ENCODE results near the gene HDC.
A peak's percentile ranks its signal among the peaks of the same experiment; 100 is the strongest.

The HDC gene

GRCh38 chr15:50275908-50276307, 10.4 kb upstream of the HDC start:
- H3K36me3 ChIP-seq (ENCODE audit: control insufficient read depth in 4 of 4, insufficient read depth in 4 of 4, low read length in 3 of 4): peaks cover 0 to 9% (median 5%) of the 10 kb centered on the region in 4 experiments
- H3K4me1 ChIP-seq (ENCODE audit: control extremely low read depth in 1 of 4, control insufficient read depth in 4 of 4, insufficient read depth in 4 of 4, low read length in 3 of 4): peaks cover 0 to 6% (median 0%) of the 10 kb centered on the region in 4 experiments
- H3K9me3 ChIP-seq (ENCODE audit: control extremely low read depth in 1 of 5, control insufficient read depth in 4 of 5, insufficient read depth in 2 of 5, low read depth in 1 of 5, low read length in 4 of 5): no peaks in the 10 kb centered on the region
- no CpG with 5 or more reads among the region's 3 CpGs for WGBS (ENCODE audit: insufficient coverage)
- CTCF ChIA-PET: no interaction called here
- no peaks in the 10 kb centered on the region for H3K27me3 ChIP-seq (replicated peaks in 2 of 5; ENCODE audit: control insufficient read depth in 4 of 5, insufficient read depth in 5 of 5, low read length in 4 of 5)
- H3K4me3 ChIP-seq (ENCODE audit: control insufficient read depth in 1 of 7, extremely low read depth in 1 of 7, insufficient read depth in 4 of 7, low read depth in 2 of 7, low read length in 6 of 7): no peak overlapping the region
- H3K27ac ChIP-seq (ENCODE audit: insufficient read depth in 1 of 2, low read depth in 1 of 2, low read length in 2 of 2, poor library complexity in 1 of 2, severe bottlenecking in 2 of 2): no peak overlapping the region
- POLR2A ChIA-PET: interaction anchor here (1.1 kb wide), 1 partner anchor 13 kb away, joined by 3 read pairs; no protein-coding TSS in a partner anchor
- no peak for DNase-seq

- H3K9me3 ChIP-seq (ENCODE audit: control extremely low read depth in 1 of 5, control insufficient read depth in 4 of 5, insufficient read depth in 2 of 5, low read depth in 1 of 5, low read length in 4 of 5): no peaks in the 10 kb centered on the region
- H3K36me3 ChIP-seq (ENCODE audit: control insufficient read depth in 4 of 4, insufficient read depth in 4 of 4, low read length in 3 of 4): peaks cover 0 to 9% (median 4%) of the 10 kb centered on the region in 4 experiments
- DNase-seq: no peak
- ChIA-PET CTCF (no interaction called here), POLR2A (no interaction called here)
- WGBS (ENCODE audit: insufficient coverage): no CpG with 5 or more reads among the region's 2 CpGs
- H3K4me1 ChIP-seq (ENCODE audit: control extremely low read depth in 1 of 4, control insufficient read depth in 4 of 4, insufficient read depth in 4 of 4, low read length in 3 of 4): peaks cover 0 to 6% (median 0%) of the 10 kb centered on the region in 4 experiments
- no peaks in the 10 kb centered on the region for H3K27me3 ChIP-seq (replicated peaks in 2 of 5; ENCODE audit: control insufficient read depth in 4 of 5, insufficient read depth in 5 of 5, low read length in 4 of 5)
- no peak overlapping the region for H3K4me3 ChIP-seq (ENCODE audit: control insufficient read depth in 1 of 7, extremely low read depth in 1 of 7, insufficient read depth in 4 of 7, low read depth in 2 of 7, low read length in 6 of 7)
- no peak overlapping the region for H3K27ac ChIP-seq (ENCODE audit: insufficient read depth in 1 of 2, low read depth in 1 of 2, low read length in 2 of 2, poor library complexity in 1 of 2, severe bottlenecking in 2 of 2)
Observed at GRCh38 chr15:50275091-50275490, 9.6 kb upstream of the HDC start.

- Histone ChIP-seq H3K36me3 (ENCODE audit: control insufficient read depth in 4 of 4, insufficient read depth in 4 of 4, low read length in 3 of 4) (no peaks in the 10 kb centered on the region), H3K4me1 (ENCODE audit: control extremely low read depth in 1 of 4, control insufficient read depth in 4 of 4, insufficient read depth in 4 of 4, low read length in 3 of 4) (peaks cover 4 to 9% (median 8%) of the 10 kb centered on the region in 4 experiments), H3K9me3 (ENCODE audit: control extremely low read depth in 1 of 5, control insufficient read depth in 4 of 5, insufficient read depth in 2 of 5, low read depth in 1 of 5, low read length in 4 of 5) (peaks cover 0 to 3% (median 0%) of the 10 kb centered on the region in 5 experiments), H3K27me3 (replicated peaks in 2 of 5; ENCODE audit: control insufficient read depth in 4 of 5, insufficient read depth in 5 of 5, low read length in 4 of 5) (no peaks in the 10 kb centered on the region), H3K4me3 (ENCODE audit: control insufficient read depth in 1 of 7, extremely low read depth in 1 of 7, insufficient read depth in 4 of 7, low read depth in 2 of 7, low read length in 6 of 7) (no peak overlapping the region), H3K27ac (ENCODE audit: insufficient read depth in 1 of 2, low read depth in 1 of 2, low read length in 2 of 2, poor library complexity in 1 of 2, severe bottlenecking in 2 of 2) (no peak overlapping the region)
- CTCF ChIA-PET: interaction anchor here (0.7 kb wide), 1 partner anchor 12 kb away, joined by 3 read pairs; no protein-coding TSS in a partner anchor
- POLR2A ChIA-PET: no interaction called here
- DNase-seq: no peak
- no CpG with 5 or more reads among the region's 2 CpGs for WGBS (ENCODE audit: insufficient coverage)
Observed at GRCh38 chr15:50267577-50267976, 2.1 kb upstream of the HDC start.

GRCh38 chr15:50262533-50262932, 3.0 kb downstream of the HDC start:
- 0% methylated on average over 2 of the region's 4 CpGs for WGBS (ENCODE audit: insufficient coverage)
- Histone ChIP-seq H3K27me3 (replicated peaks in 2 of 5; ENCODE audit: control insufficient read depth in 4 of 5, insufficient read depth in 5 of 5, low read length in 4 of 5) (no peaks in the 10 kb centered on the region), H3K27ac (ENCODE audit: insufficient read depth in 1 of 2, low read depth in 1 of 2, low read length in 2 of 2, poor library complexity in 1 of 2, severe bottlenecking in 2 of 2) (peak overlapping the region in 1 of 2 experiments; percentile 92), H3K4me1 (ENCODE audit: control extremely low read depth in 1 of 4, control insufficient read depth in 4 of 4, insufficient read depth in 4 of 4, low read length in 3 of 4) (peaks cover 32 to 51% (median 43%) of the 10 kb centered on the region in 4 experiments), H3K9me3 (ENCODE audit: control extremely low read depth in 1 of 5, control insufficient read depth in 4 of 5, insufficient read depth in 2 of 5, low read depth in 1 of 5, low read length in 4 of 5) (peaks cover 0 to 3% (median 0%) of the 10 kb centered on the region in 5 experiments), H3K36me3 (ENCODE audit: control insufficient read depth in 4 of 4, insufficient read depth in 4 of 4, low read length in 3 of 4) (no peaks in the 10 kb centered on the region), H3K4me3 (ENCODE audit: control insufficient read depth in 1 of 7, extremely low read depth in 1 of 7, insufficient read depth in 4 of 7, low read depth in 2 of 7, low read length in 6 of 7) (peak overlapping the region in 1 of 7 experiments; percentile 35)
- POLR2A ChIA-PET: interaction anchor here (0.5 to 1.2 kb wide), 7 partner anchors 13 to 144 kb away, joined by 3 to 6 read pairs (median 3); partner anchors contain the start of genes ATP8B4 and SLC27A2
- CTCF ChIA-PET: interaction anchor here (0.8 to 2.1 kb wide), 6 partner anchors 9 to 75 kb away, joined by 3 to 7 read pairs (median 4); no protein-coding TSS in a partner anchor
- peak; percentile 52 to 98 (median 95) for DNase-seq

- Histone ChIP-seq H3K4me1 (ENCODE audit: control extremely low read depth in 1 of 4, control insufficient read depth in 4 of 4, insufficient read depth in 4 of 4, low read length in 3 of 4) (peaks cover 34 to 53% (median 45%) of the 10 kb centered on the region in 4 experiments), H3K27me3 (replicated peaks in 2 of 5; ENCODE audit: control insufficient read depth in 4 of 5, insufficient read depth in 5 of 5, low read length in 4 of 5) (no peaks in the 10 kb centered on the region), H3K27ac (ENCODE audit: insufficient read depth in 1 of 2, low read depth in 1 of 2, low read length in 2 of 2, poor library complexity in 1 of 2, severe bottlenecking in 2 of 2) (peak overlapping the region in 1 of 2 experiments; percentile 92), H3K36me3 (ENCODE audit: control insufficient read depth in 4 of 4, insufficient read depth in 4 of 4, low read length in 3 of 4) (no peaks in the 10 kb centered on the region), H3K4me3 (ENCODE audit: control insufficient read depth in 1 of 7, extremely low read depth in 1 of 7, insufficient read depth in 4 of 7, low read depth in 2 of 7, low read length in 6 of 7) (no peak overlapping the region), H3K9me3 (ENCODE audit: control extremely low read depth in 1 of 5, control insufficient read depth in 4 of 5, insufficient read depth in 2 of 5, low read depth in 1 of 5, low read length in 4 of 5) (no peaks in the 10 kb centered on the region)
- 90% methylated on average over 3 of the region's 3 CpGs for WGBS (ENCODE audit: insufficient coverage)
- CTCF ChIA-PET: interaction anchor here (0.8 to 2.1 kb wide), 7 partner anchors 10 to 81 kb away, joined by 3 to 7 read pairs (median 4); no protein-coding TSS in a partner anchor
- peak in 2 of 3 donors; percentile 32 to 44 for DNase-seq
- POLR2A ChIA-PET: interaction anchor here (0.7 to 1.2 kb wide), 5 partner anchors 13 to 143 kb away, joined by 3 to 5 read pairs (median 3); partner anchors contain the start of gene ATP8B4
Observed at GRCh38 chr15:50261981-50262380, 3.5 kb downstream of the HDC start.

GRCh38 chr15:50260969-50261496, 4.5 kb downstream of the HDC start:
- peak; percentile 74 to 92 (median 84) for DNase-seq
- Histone ChIP-seq H3K9me3 (ENCODE audit: control extremely low read depth in 1 of 5, control insufficient read depth in 4 of 5, insufficient read depth in 2 of 5, low read depth in 1 of 5, low read length in 4 of 5) (no peaks in the 10 kb centered on the region), H3K27me3 (replicated peaks in 2 of 5; ENCODE audit: control insufficient read depth in 4 of 5, insufficient read depth in 5 of 5, low read length in 4 of 5) (no peaks in the 10 kb centered on the region), H3K4me1 (ENCODE audit: control extremely low read depth in 1 of 4, control insufficient read depth in 4 of 4, insufficient read depth in 4 of 4, low read length in 3 of 4) (peaks cover 41 to 53% (median 48%) of the 10 kb centered on the region in 4 experiments), H3K36me3 (ENCODE audit: control insufficient read depth in 4 of 4, insufficient read depth in 4 of 4, low read length in 3 of 4) (no peaks in the 10 kb centered on the region), H3K27ac (ENCODE audit: insufficient read depth in 1 of 2, low read depth in 1 of 2, low read length in 2 of 2, poor library complexity in 1 of 2, severe bottlenecking in 2 of 2) (peak overlapping the region; percentile 92 to 94), H3K4me3 (ENCODE audit: control insufficient read depth in 1 of 7, extremely low read depth in 1 of 7, insufficient read depth in 4 of 7, low read depth in 2 of 7, low read length in 6 of 7) (peak overlapping the region in 1 of 7 experiments; percentile 48)
- ChIA-PET POLR2A (interaction anchor here (0.7 to 1.8 kb wide), 5 partner anchors 11 to 194 kb away, joined by 3 to 7 read pairs (median 4); no protein-coding TSS in a partner anchor), CTCF (interaction anchor here (0.9 to 4.7 kb wide), 5 partner anchors 12 to 80 kb away, joined by 3 to 20 read pairs (median 5); no protein-coding TSS in a partner anchor)
- 8% methylated on average over 1 of the region's 2 CpGs for WGBS (ENCODE audit: insufficient coverage)

GRCh38 chr15:50259276-50259675, 6.2 kb downstream of the HDC start:
- Histone ChIP-seq H3K36me3 (ENCODE audit: control insufficient read depth in 4 of 4, insufficient read depth in 4 of 4, low read length in 3 of 4) (no peaks in the 10 kb centered on the region), H3K4me3 (ENCODE audit: control insufficient read depth in 1 of 7, extremely low read depth in 1 of 7, insufficient read depth in 4 of 7, low read depth in 2 of 7, low read length in 6 of 7) (no peak overlapping the region), H3K4me1 (ENCODE audit: control extremely low read depth in 1 of 4, control insufficient read depth in 4 of 4, insufficient read depth in 4 of 4, low read length in 3 of 4) (peaks cover 43 to 54% (median 48%) of the 10 kb centered on the region in 4 experiments), H3K9me3 (ENCODE audit: control extremely low read depth in 1 of 5, control insufficient read depth in 4 of 5, insufficient read depth in 2 of 5, low read depth in 1 of 5, low read length in 4 of 5) (no peaks in the 10 kb centered on the region), H3K27ac (ENCODE audit: insufficient read depth in 1 of 2, low read depth in 1 of 2, low read length in 2 of 2, poor library complexity in 1 of 2, severe bottlenecking in 2 of 2) (peak overlapping the region; percentile 92 to 94), H3K27me3 (replicated peaks in 2 of 5; ENCODE audit: control insufficient read depth in 4 of 5, insufficient read depth in 5 of 5, low read length in 4 of 5) (no peaks in the 10 kb centered on the region)
- ChIA-PET POLR2A (interaction anchor here (0.8 to 1.2 kb wide), 2 partner anchors 15 to 208 kb away, joined by 3 to 4 read pairs; no protein-coding TSS in a partner anchor), CTCF (interaction anchor here (0.8 to 4.7 kb wide), 6 partner anchors 8 to 70 kb away, joined by 3 to 20 read pairs (median 4); no protein-coding TSS in a partner anchor)
- 87% methylated on average over 5 of the region's 5 CpGs for WGBS (ENCODE audit: insufficient coverage)
- peak in 2 of 3 donors; percentile 17 to 40 for DNase-seq

Data from common myeloid progenitor, CD34-positive (primary cell).